ENCODE results near the gene FBXL15. TPM values are rescaled to one million over a fixed set of nuclear protein-coding genes. Genes with fewer than 3 reads are reported as not detected.

The FBXL15 gene
- total and polyA plus RNA-seq, 9 of the 15 experiments (the other 6 are each of a cell fraction or from before 2014, with no cell fraction given): 0.08 to 25.9 (median 3.5) TPM

- peak; percentile 15; the same call in 1 of the 2 replicates for TF ChIP-seq SOX6 (IDR thresholded peaks at IDR 0.05)
- peak; percentile 81 for TF ChIP-seq L3MBTL2 (IDR thresholded peaks at IDR 0.05)
- TF ChIP-seq RBM17 (IDR thresholded peaks at IDR 0.05; ENCODE audit: borderline replicate concordance, low read depth, low read length): no peak
- TF ChIP-seq FOXA1 (IDR thresholded peaks at IDR 0.05; ENCODE audit: borderline replicate concordance): no peak
- no peak for TF ChIP-seq PBX2 (CRISPR knock-in tag; IDR thresholded peaks at IDR 0.05; ENCODE audit: low read depth)
- TF ChIP-seq PBX2 (tag; conservative IDR thresholded peaks at IDR 0.05; ENCODE audit: low read depth): no peak
- peak; percentile 63; the same call in 1 of the 2 replicates for TF ChIP-seq CTBP1 (IDR thresholded peaks at IDR 0.05; ENCODE audit: borderline replicate concordance)
- no peak for TF ChIP-seq ZNF583 (CRISPR knock-in tag; IDR thresholded peaks at IDR 0.05)
- TF ChIP-seq MCM5 (IDR thresholded peaks at IDR 0.05; ENCODE audit: low read depth): no peak
- TF ChIP-seq NCOA4 (IDR thresholded peaks at IDR 0.05; ENCODE audit: partially characterized antibody): peak; percentile 74
- no peak for TF ChIP-seq ZC3H8 (IDR thresholded peaks at IDR 0.05)
- peak; percentile 41 for TF ChIP-seq NEUROD1 (IDR thresholded peaks at IDR 0.05; ENCODE audit: borderline replicate concordance, low read depth, low read length, partially characterized antibody)
- 0 out of 4 replicates have a peak, but pooled peaks of 1 of the 2 experiments have one; percentile 21 for TF ChIP-seq UBTF (IDR thresholded peaks at IDR 0.05; ENCODE audit: borderline replicate concordance in 1 of 2, low read depth in 2 of 2, low read length in 2 of 2)
- TF ChIP-seq CEBPB (tag; IDR thresholded peaks at IDR 0.05): no peak
- TF ChIP-seq TEAD4 (IDR thresholded peaks at IDR 0.05; ENCODE audit: low read length): no peak
- no peak for TF ChIP-seq TEAD4 (CRISPR knock-in tag; IDR thresholded peaks at IDR 0.05; ENCODE audit: borderline replicate concordance)
- TF ChIP-seq, protein P1, sequence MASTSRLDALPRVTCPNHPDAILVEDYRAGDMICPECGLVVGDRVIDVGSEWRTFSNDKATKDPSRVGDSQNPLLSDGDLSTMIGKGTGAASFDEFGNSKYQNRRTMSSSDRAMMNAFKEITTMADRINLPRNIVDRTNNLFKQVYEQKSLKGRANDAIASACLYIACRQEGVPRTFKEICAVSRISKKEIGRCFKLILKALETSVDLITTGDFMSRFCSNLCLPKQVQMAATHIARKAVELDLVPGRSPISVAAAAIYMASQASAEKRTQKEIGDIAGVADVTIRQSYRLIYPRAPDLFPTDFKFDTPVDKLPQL (IDR thresholded peaks at IDR 0.05; ENCODE audit: extremely low read depth, insufficient read length): no peak
- TF ChIP-seq, protein P2, sequence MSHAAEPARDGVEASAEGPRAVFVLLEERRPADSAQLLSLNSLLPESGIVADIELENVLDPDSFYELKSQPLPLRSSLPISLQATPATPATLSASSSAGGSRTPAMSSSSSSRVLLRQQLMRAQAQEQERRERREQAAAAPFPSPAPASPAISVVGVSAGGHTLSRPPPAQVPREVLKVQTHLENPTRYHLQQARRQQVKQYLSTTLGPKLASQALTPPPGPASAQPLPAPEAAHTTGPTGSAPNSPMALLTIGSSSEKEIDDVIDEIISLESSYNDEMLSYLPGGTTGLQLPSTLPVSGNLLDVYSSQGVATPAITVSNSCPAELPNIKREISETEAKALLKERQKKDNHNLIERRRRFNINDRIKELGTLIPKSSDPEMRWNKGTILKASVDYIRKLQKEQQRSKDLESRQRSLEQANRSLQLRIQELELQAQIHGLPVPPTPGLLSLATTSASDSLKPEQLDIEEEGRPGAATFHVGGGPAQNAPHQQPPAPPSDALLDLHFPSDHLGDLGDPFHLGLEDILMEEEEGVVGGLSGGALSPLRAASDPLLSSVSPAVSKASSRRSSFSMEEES (CRISPR knock-in tag; IDR thresholded peaks at IDR 0.05): no peak
- TF ChIP-seq BCOR (IDR thresholded peaks at IDR 0.05): peak; percentile 36; the same call in 1 of the 2 replicates
- TF ChIP-seq PRMT5 (CRISPR knock-in tag; IDR thresholded peaks at IDR 0.05): no peak
- no peak for TF ChIP-seq ZNF445 (CRISPR knock-in tag; IDR thresholded peaks at IDR 0.05; ENCODE audit: low read depth)
- TF ChIP-seq ZNF239 (CRISPR knock-in tag; IDR thresholded peaks at IDR 0.05): no peak
- TF ChIP-seq ZBTB7A (IDR thresholded peaks at IDR 0.05; ENCODE audit: borderline replicate concordance, control insufficient read depth, low read depth, low read length): peak; percentile 80
Measured at GRCh38 chr10:102420714-102421506, at the start of gene FBXL15 (continued).
